HG02571 (cell line): ENCODE data around the gene SLC1A7.
"Not testable (repeated sequence)": the region's sequence is repeated elsewhere in the genome, so short reads cannot be mapped to it uniquely, and the experiment has no call there.

ENCODE experiments used
- ATAC-seq: cut with Tn5 transposase; IDR thresholded peaks from one replicate; pipeline ENCODE4 v1.9.1; 2021; ENCODE audit warnings: mild to moderate bottlenecking, moderate library complexity; ENCODE audit not compliant: unreplicated experiment

SLC1A7 gene

GRCh38 chr1:53142226-53142853 lies at the start of gene SLC1A7:
SLC1A7 (minus strand) TSS chr1:53142638; CDS start chr1:53142449, 189 bp downstream.
- no peak for ATAC-seq

DNA sequence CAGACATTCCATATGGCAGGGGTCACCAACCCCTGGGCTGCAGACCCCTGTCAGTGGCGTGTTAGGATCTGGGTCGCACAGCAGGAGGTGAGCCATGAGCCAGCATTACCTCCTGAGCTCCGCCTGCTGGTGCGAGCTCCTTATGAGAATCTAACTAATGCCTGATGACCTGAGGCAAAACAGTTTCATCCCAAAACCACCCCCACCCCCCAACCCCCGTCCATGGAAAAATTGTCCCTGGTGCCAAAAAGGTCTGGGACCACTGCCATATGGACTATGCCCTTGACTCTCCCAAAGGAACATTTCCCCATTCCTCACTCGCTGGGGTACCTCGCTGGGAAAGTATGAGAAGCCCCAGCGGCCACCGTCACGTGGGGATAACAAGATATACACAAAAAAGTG lies 47.8 kb upstream of the SLC1A7 start:
- no peak for ATAC-seq

- no peak for ATAC-seq
Measured at GRCh38 chr1:53189061-53189460, 46.6 kb upstream of the SLC1A7 start.

GRCh38 chr1:53188099-53188498 lies 45.7 kb upstream of the SLC1A7 start:
- ATAC-seq: no peak

DNA sequence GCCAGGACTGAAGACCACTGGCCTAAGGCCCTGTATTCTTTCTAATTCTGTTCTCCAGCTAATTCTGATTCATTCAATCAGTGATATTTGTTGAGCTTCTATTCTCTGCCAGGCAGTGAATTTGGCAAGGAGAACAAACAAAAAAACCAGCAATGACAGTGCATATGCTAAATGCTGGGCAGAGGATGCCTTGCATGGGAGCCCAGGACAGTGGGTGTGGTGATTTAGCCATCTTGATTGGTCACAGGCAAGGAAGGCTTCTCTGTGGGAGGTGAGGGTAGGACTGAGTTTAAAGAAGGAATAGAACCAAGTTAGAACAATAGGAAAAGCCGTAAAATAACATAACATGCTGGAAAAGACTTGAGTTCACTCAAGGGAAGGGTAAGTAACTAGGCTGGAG lies 45.0 kb upstream of the SLC1A7 start:
- ATAC-seq: no peak

DNA sequence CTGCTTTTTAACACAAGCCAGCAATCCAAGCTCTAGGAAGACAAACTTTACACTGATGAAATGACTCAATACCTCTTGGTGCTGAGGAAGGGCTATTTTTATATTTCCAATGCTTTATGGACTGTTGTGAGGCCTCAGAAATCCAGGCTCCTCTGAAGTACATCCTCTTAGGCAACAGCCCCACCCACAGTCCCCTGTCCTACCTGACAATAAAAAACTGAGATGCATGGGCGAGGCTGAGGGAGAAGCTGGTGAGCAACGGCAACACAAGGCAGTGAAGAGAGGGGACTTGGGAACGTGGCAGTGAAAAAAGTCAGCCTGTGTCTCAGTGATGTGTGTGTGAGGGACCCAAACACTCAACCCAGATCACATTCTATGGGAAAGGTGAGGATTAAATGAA lies 44.1 kb upstream of the SLC1A7 start:
- no peak for ATAC-seq

GRCh38 chr1:53185955-53186297 lies 43.5 kb upstream of the SLC1A7 start:
- not testable (repeated sequence) for ATAC-seq

DNA sequence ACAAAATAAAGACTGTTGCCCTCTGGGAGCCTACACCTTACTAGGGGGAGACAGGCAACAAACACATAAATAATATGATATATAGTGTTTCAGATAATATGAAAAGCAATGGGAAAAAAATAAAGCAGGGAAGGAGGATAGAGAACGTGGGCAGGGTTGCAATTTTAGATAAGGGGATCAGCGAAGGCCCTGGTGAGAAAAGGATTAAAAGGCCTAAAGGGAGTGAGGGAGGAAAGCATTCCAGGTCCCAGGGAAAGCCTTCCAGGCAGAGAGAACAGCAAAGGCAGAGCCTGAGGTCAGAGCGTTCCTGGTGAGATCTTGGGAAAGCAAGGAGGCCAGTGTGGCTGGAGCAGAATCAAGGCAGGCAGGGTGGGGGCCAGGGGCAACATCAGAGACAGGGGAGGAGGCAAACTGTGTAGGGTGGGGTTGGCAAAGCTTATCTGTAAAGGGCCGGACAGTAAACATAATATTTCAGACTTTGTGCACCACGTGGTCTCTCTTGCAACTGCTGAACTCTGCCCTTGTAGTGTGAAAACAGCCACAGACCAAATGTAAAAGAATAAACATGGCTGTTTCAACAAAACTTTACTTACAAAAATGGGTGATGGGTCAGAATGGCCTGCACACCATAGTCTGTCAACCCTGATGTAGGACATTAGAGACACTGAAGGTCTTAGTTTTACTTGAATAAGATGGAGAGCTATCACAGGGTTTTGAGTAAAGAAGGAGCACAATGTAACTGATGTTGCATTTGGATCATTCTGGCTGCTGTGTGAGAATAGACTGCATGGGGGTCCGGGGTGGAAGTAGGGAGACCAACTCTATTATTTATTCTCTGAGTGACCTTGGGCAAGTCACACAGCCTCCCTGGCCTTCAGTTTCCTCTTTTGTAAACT lies 40.9 kb upstream of the SLC1A7 start:
- ATAC-seq: no peak

GRCh38 chr1:53182716-53183094 lies 40.3 kb upstream of the SLC1A7 start:
- no peak for ATAC-seq

- ATAC-seq: no peak
Measured at GRCh38 chr1:53182111-53182593, 39.7 kb upstream of the SLC1A7 start.

GRCh38 chr1:53180951-53181350 lies 38.5 kb upstream of the SLC1A7 start:
- no peak for ATAC-seq

GRCh38 chr1:53180226-53180625 lies 37.8 kb upstream of the SLC1A7 start:
- ATAC-seq: no peak

GRCh38 chr1:53176452-53177208 lies 34.2 kb upstream of the SLC1A7 start:
- no peak for ATAC-seq

- ATAC-seq: no peak
Measured at GRCh38 chr1:53174971-53175913, 32.8 kb upstream of the SLC1A7 start.

- no peak for ATAC-seq
Measured at GRCh38 chr1:53172426-53173128, 30.1 kb upstream of the SLC1A7 start.

GRCh38 chr1:53166912-53167311 lies 24.5 kb upstream of the SLC1A7 start:
- no peak for ATAC-seq

DNA sequence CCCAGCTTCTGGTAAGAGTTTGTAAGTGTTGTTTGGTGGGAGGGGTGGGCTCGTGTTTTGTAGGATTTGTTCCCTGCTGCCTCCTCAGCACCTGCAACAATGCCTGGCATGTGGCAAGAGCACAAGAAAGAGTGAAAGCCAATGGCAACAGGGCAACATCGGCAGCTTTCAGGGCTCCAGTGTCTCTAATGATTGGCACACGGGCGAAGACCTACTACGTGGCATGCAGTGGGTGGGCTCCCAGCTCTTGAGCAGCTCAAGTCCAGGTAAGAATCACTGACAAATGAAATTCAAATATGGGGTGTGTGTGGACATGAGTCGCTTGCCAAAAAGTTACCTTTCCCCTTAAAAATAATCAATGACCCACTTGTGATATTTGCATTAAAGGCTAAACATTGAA lies 23.9 kb upstream of the SLC1A7 start:
- ATAC-seq: no peak

DNA sequence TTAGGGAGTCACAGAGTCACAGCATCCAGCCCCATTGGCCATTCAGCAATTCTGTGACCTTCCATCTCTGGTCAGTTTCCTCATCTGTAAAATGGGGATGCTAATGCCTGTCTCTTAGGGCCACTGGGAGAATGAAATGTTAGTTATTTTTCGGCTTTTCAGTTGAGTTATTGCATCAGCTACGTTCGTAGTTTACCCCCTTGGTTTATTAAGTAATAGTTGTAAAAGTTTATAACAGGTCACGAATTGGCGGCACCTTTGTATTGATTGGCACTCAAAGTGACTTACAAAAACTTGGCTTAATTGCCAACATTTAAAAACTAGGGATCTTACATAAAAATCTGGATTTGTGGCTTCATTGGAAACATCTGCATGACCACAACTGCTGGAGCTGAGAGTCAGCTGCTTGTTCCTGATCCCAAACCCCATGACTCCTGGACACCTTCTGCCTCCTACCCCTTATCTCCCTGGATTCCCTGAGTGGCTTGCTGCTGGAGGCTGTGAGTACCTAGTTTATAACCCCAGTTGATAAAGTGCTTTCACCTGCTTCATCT lies 23.0 kb upstream of the SLC1A7 start:
- no peak for ATAC-seq

- no peak for ATAC-seq
Measured at GRCh38 chr1:53163291-53163768, 20.9 kb upstream of the SLC1A7 start.
